ENCODE results near the gene FURIN. TPM values are rescaled to one million over a fixed set of nuclear protein-coding genes. Genes with fewer than 3 reads are reported as not detected.

FURIN gene
- total RNA-seq, 1 donor from 2014 or later = 47.6 TPM

- TF ChIP-seq POLR2AphosphoS5 (IDR thresholded peaks at IDR 0.05; ENCODE audit: insufficient read depth in 1 of 2, low read depth in 1 of 2) (no peak), POLR2A (IDR thresholded peaks at IDR 0.05) (no peak), CTCF (IDR thresholded peaks at IDR 0.05) (no peak)
- peaks cover 36% of the 10 kb centered on the region for H3K4me1 ChIP-seq
- no peaks in the 10 kb centered on the region for H3K27me3 ChIP-seq
- H3K36me3 ChIP-seq = peaks cover 0 to 41% of the 10 kb centered on the region in 2 donors
- intact Hi-C loops (cut with DNase I) = loop anchor here (10.0 kb wide), 1 partner anchor 168 kb away; the partner anchor contains the start of gene BLM
- peak overlapping the region; percentile 97 for H3K27ac ChIP-seq
- no peak for DNase-seq (ENCODE audit: extremely low spot score in 2 of 2)
- no peaks in the 10 kb centered on the region for H3K9me3 ChIP-seq
- no peak overlapping the region for H3K4me3 ChIP-seq
Observed at GRCh38 chr15:90882781-90883525, 14.6 kb downstream of the FURIN start.

GRCh38 chr15:90883526-90883975 lies 15.2 kb downstream of the FURIN start:
- TF ChIP-seq POLR2A (IDR thresholded peaks at IDR 0.05) (no peak), CTCF (IDR thresholded peaks at IDR 0.05) (no peak), POLR2AphosphoS5 (IDR thresholded peaks at IDR 0.05; ENCODE audit: insufficient read depth in 1 of 2, low read depth in 1 of 2) (no peak)
- Histone ChIP-seq H3K27me3 (no peaks in the 10 kb centered on the region), H3K27ac (peak overlapping the region; percentile 97), H3K4me1 (peaks cover 36% of the 10 kb centered on the region), H3K4me3 (peak overlapping the region; percentile 57 to 72), H3K9me3 (no peaks in the 10 kb centered on the region), H3K36me3 (peaks cover 0 to 36% of the 10 kb centered on the region in 2 donors)
- DNase-seq (ENCODE audit: extremely low spot score in 2 of 2) = no peak
- intact Hi-C loops (cut with DNase I) = loop anchor here (10.0 kb wide), 1 partner anchor 169 kb away; the partner anchor contains the start of gene BLM

- H3K27ac ChIP-seq = peak within 1 kb of the TSS; percentile 97
- no peaks in the 10 kb centered on the region for H3K9me3 ChIP-seq
- peak in 1 of 2 donors; percentile 75 for TF ChIP-seq POLR2AphosphoS5 (IDR thresholded peaks at IDR 0.05; ENCODE audit: insufficient read depth in 1 of 2, low read depth in 1 of 2)
- TF ChIP-seq POLR2A (IDR thresholded peaks at IDR 0.05) = peak in 1 of 2 donors; percentile 31
- no peak for TF ChIP-seq CTCF (IDR thresholded peaks at IDR 0.05)
- no peaks in the 10 kb centered on the region for H3K27me3 ChIP-seq
- DNase-seq (ENCODE audit: extremely low spot score in 2 of 2) = no peak
- H3K36me3 ChIP-seq = peaks cover 0 to 32% of the 10 kb centered on the region in 2 donors
- intact Hi-C loops (cut with DNase I) = loop anchor here (2.0 to 10.0 kb wide), 2 partner anchors 169 to 235 kb away; partner anchors contain the start of gene BLM
- H3K4me1 ChIP-seq = peaks cover 36% of the 10 kb centered on the region
- H3K4me3 ChIP-seq = peak within 1 kb of the TSS; percentile 57 to 72
Observed at GRCh38 chr15:90883976-90884718, 15.8 kb downstream of the FURIN start, which contains the start of gene FES. Gene FES, plus strand, starts transcription at chr15:90884504. Its CDS starts 542 bp downstream, at chr15:90885046.

DNA sequence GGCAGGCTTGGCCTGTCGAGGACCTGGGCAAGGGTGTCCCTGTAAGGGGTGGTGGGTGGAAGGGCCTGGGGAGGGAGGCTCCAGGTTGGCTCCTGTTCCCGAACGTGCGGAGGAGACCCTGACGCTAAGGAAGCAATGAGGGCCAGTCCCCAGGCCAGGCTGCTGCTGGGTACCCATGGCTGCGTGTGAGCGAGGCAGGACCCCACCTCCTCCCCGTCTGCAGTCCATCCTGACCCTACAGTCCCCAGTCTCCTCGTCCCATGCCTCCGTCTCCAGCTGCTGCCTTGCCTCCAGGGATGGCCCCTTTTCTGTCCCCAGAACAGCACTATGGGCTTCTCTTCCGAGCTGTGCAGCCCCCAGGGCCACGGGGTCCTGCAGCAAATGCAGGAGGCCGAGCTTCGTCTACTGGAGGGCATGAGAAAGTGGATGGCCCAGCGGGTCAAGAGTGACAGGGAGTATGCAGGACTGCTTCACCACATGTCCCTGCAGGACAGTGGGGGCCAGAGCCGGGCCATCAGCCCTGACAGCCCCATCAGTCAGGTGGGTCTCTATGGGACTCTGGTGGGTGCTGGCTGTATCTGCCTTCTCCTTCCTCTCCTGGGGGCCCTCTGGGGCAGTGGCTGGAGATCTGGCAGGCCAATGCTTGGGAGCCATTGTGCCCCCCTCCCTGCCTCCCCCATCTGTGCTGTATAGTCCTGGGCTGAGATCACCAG lies 16.5 kb downstream of the FURIN start:
- DNase-seq (ENCODE audit: extremely low spot score in 2 of 2) = no peak
- Histone ChIP-seq H3K4me1 (peaks cover 36% of the 10 kb centered on the region), H3K9me3 (no peaks in the 10 kb centered on the region), H3K27ac (peak overlapping the region; percentile 97), H3K4me3 (peak overlapping the region; percentile 57 to 72), H3K27me3 (no peaks in the 10 kb centered on the region), H3K36me3 (peaks cover 0 to 32% of the 10 kb centered on the region in 2 donors)
- TF ChIP-seq POLR2AphosphoS5 (IDR thresholded peaks at IDR 0.05; ENCODE audit: insufficient read depth in 1 of 2, low read depth in 1 of 2) (peak in 1 of 2 donors; percentile 5), POLR2A (IDR thresholded peaks at IDR 0.05) (no peak), CTCF (IDR thresholded peaks at IDR 0.05) (no peak)
- intact Hi-C loops (cut with DNase I) = loop anchor here (2.0 to 10.0 kb wide), 2 partner anchors 170 to 236 kb away; partner anchors contain the start of gene BLM

All from vagina (tissue), 2 donors.